GF-D8 (cell line): Measurements from ENCODE around the gene PIP4K2A.

Experiments used
- DNase-seq: peaks from one replicate; lab custom pipeline; 2025; lab: John Stamatoyannopoulos, UW

The PIP4K2A gene

GRCh38 chr10:22638863-22639262, 75.5 kb downstream of the PIP4K2A start:
- no peak for DNase-seq

- no peak for DNase-seq
Measured at GRCh38 chr10:22637491-22637890, 76.9 kb downstream of the PIP4K2A start.

GRCh38 chr10:22635650-22636049, 78.7 kb downstream of the PIP4K2A start:
- DNase-seq: no peak

GRCh38 chr10:22634606-22635459, 79.5 kb downstream of the PIP4K2A start:
- no peak for DNase-seq

GRCh38 chr10:22634093-22634492, 80.3 kb downstream of the PIP4K2A start:
- no peak for DNase-seq

GRCh38 chr10:22633528-22633927, 80.8 kb downstream of the PIP4K2A start:
- DNase-seq: no peak

- DNase-seq: no peak
Measured at GRCh38 chr10:22633106-22633505, 81.3 kb downstream of the PIP4K2A start.

GRCh38 chr10:22631646-22632278, 82.6 kb downstream of the PIP4K2A start:
- no peak for DNase-seq

GRCh38 chr10:22631185-22631584, 83.2 kb downstream of the PIP4K2A start:
- DNase-seq: no peak

GRCh38 chr10:22630234-22631174, 83.9 kb downstream of the PIP4K2A start:
- no peak for DNase-seq

- DNase-seq: no peak
Measured at GRCh38 chr10:22629852-22630233, 84.5 kb downstream of the PIP4K2A start.

- no peak for DNase-seq
Measured at GRCh38 chr10:22629126-22629525, 85.3 kb downstream of the PIP4K2A start.

- DNase-seq: no peak
Measured at GRCh38 chr10:22628309-22628708, 86.1 kb downstream of the PIP4K2A start.

GRCh38 chr10:22626784-22627183, 87.6 kb downstream of the PIP4K2A start:
- DNase-seq: no peak

GRCh38 chr10:22625516-22626290, 88.7 kb downstream of the PIP4K2A start:
- DNase-seq: no peak

GRCh38 chr10:22624287-22624738, 90.1 kb downstream of the PIP4K2A start:
- DNase-seq: peak; percentile 29

GRCh38 chr10:22623633-22624253, 90.6 kb downstream of the PIP4K2A start:
- DNase-seq: no peak

GRCh38 chr10:22622242-22622806, 92.1 kb downstream of the PIP4K2A start:
- DNase-seq: no peak

GRCh38 chr10:22621726-22622125, 92.7 kb downstream of the PIP4K2A start:
- no peak for DNase-seq

GRCh38 chr10:22620929-22621328, 93.4 kb downstream of the PIP4K2A start:
- no peak for DNase-seq
